Thyroid gland (tissue), 4 donors: ENCODE results near the gene CLDN34. TPM values are rescaled to one million over a fixed set of nuclear protein-coding genes. Genes with fewer than 3 reads are reported as not detected.

Experiments used
- DNase-seq, 2 donors: peaks; one replicate each; pipeline ENCODE4 v3.0.0-alpha.2; 2019
- H3K27ac ChIP-seq, 3 donors: fragments of 200-600 bp; sonication (generic); 1 replicate in 2 of 3; 2 replicates in 1 of 3; pipeline ENCODE4 v1.5.1; 2016 to 2019; ENCODE audit warnings: mild to moderate bottlenecking in 1 of 3, moderate library complexity in 1 of 3
- H3K27me3 ChIP-seq: fragments of 200-600 bp; sonication (generic); one replicate; pipeline ENCODE4 v1.5.1; 2019
- H3K36me3 ChIP-seq, 2 donors: fragments of 200-600 bp; sonication (generic); one replicate each; pipeline ENCODE4 v1.5.1; 2016 to 2019
- H3K4me1 ChIP-seq, 2 donors: fragments of 200-600 bp; sonication (generic); one replicate each; pipeline ENCODE4 v1.5.1; 2017 to 2019
- H3K4me3 ChIP-seq, 3 donors: fragments of 200-600 bp; sonication (generic); replicated peaks in 1 of 3; 1 replicate in 2 of 3; 2 replicates in 1 of 3; pipeline ENCODE4 v1.5.1; 2016; ENCODE audit warnings: mild to moderate bottlenecking in 1 of 3
- H3K9me3 ChIP-seq: fragments of 200-600 bp; sonication (generic); one replicate; pipeline ENCODE4 v1.5.1; 2017
- CTCF ChIP-seq, 6 experiments: fragments of 200-600 bp in 3 of 6; fragments of 450-650 bp in 3 of 6; sonication (generic) in 3 of 6; IDR thresholded peaks; one replicate each; pipeline ENCODE4 v1.5.1; 2016 to 2019; ENCODE audit warnings: antibody characterized with exemption in 6 of 6, mild to moderate bottlenecking in 2 of 6, inconsistent platforms in 1 of 6, moderate library complexity in 1 of 6
- POLR2A ChIP-seq, 2 donors: fragments of 450-650 bp; IDR thresholded peaks; one replicate each; pipeline ENCODE4 v1.6.1; 2017; ENCODE audit warnings: antibody characterized with exemption in 2 of 2, mild to moderate bottlenecking in 2 of 2, moderate library complexity in 1 of 2
- WGBS, 2 donors: methylation state at CpG; one replicate each; pipeline ENCODE4 v1.1.5; 2017; 5-methylcytosine and 5-hydroxymethylcytosine counted together
- intact Hi-C: fragments of 100-400 bp; cut with DNase I; formaldehyde crosslinking; loops from one replicate; pipeline ENCODE4 v1.15.1; 2023
- total RNA-seq, 4 donors: library from RNA; depleted of rRNA; stranded (reverse); fragments of >200 nt; gene quantifications; one replicate each; pipeline ENCODE4 v1.2.3, GENCODE V29; 2016

The CLDN34 gene
- total RNA-seq, 4 donors from 2014 or later, result 0.67 TPM; not detected in 3

GRCh38 chrX:9940421-9940820 lies 26.7 kb upstream of the CLDN34 start:
- no peak for DNase-seq
- no peaks in the 10 kb centered on the region for H3K4me1 ChIP-seq
- 93 to 94% methylated on average over 14 of the region's 14 CpGs for WGBS, 2 donors
- H3K9me3 ChIP-seq, result no peaks in the 10 kb centered on the region
- H3K36me3 ChIP-seq, result no peaks in the 10 kb centered on the region
- intact Hi-C loops, result no loop called here
- H3K27ac ChIP-seq, result no peak overlapping the region
- H3K4me3 ChIP-seq, result no peak overlapping the region
- TF ChIP-seq CTCF (IDR thresholded peaks at IDR 0.05) (no peak), POLR2A (IDR thresholded peaks at IDR 0.05) (no peak)
- no peaks in the 10 kb centered on the region for H3K27me3 ChIP-seq

- H3K4me3 ChIP-seq, result no peak overlapping the region
- H3K27ac ChIP-seq, result no peak overlapping the region
- 87 to 96% methylated on average over 6 of the region's 6 CpGs for WGBS, 2 donors
- intact Hi-C loops, result no loop called here
- no peaks in the 10 kb centered on the region for H3K36me3 ChIP-seq
- TF ChIP-seq POLR2A (IDR thresholded peaks at IDR 0.05), result no peak
- no peak for DNase-seq
- H3K4me1 ChIP-seq, result no peaks in the 10 kb centered on the region
- no peaks in the 10 kb centered on the region for H3K27me3 ChIP-seq
- no peaks in the 10 kb centered on the region for H3K9me3 ChIP-seq
Measured at GRCh38 chrX:9942086-9942485, 25.1 kb upstream of the CLDN34 start.

GRCh38 chrX:9943420-9943819 lies 23.7 kb upstream of the CLDN34 start:
- Histone ChIP-seq H3K36me3 (no peaks in the 10 kb centered on the region), H3K9me3 (no peaks in the 10 kb centered on the region), H3K4me1 (no peaks in the 10 kb centered on the region), H3K27ac (no peak overlapping the region), H3K27me3 (no peaks in the 10 kb centered on the region), H3K4me3 (no peak overlapping the region)
- WGBS, 2 donors, result 93 to 97% methylated on average over 5 of the region's 5 CpGs
- no peak for TF ChIP-seq POLR2A (IDR thresholded peaks at IDR 0.05)
- TF ChIP-seq CTCF (IDR thresholded peaks at IDR 0.05), result no peak
- DNase-seq, result no peak
- intact Hi-C loops, result no loop called here

GRCh38 chrX:9947131-9947794 lies 19.9 kb upstream of the CLDN34 start:
- H3K4me1 ChIP-seq, result no peaks in the 10 kb centered on the region
- 76 to 78% methylated on average over 7 to 10 of the region's 10 CpGs for WGBS, 2 donors
- no peak for DNase-seq
- H3K9me3 ChIP-seq, result no peaks in the 10 kb centered on the region
- TF ChIP-seq POLR2A (IDR thresholded peaks at IDR 0.05), result no peak
- TF ChIP-seq CTCF (IDR thresholded peaks at IDR 0.05), result no peak
- H3K36me3 ChIP-seq, result no peaks in the 10 kb centered on the region
- intact Hi-C loops, result no loop called here
- no peak overlapping the region for H3K27ac ChIP-seq
- H3K27me3 ChIP-seq, result no peaks in the 10 kb centered on the region
- H3K4me3 ChIP-seq, result no peak overlapping the region

GRCh38 chrX:9948406-9948805 lies 18.8 kb upstream of the CLDN34 start:
- H3K4me3 ChIP-seq, result no peak overlapping the region
- H3K9me3 ChIP-seq, result no peaks in the 10 kb centered on the region
- intact Hi-C loops, result no loop called here
- H3K36me3 ChIP-seq, result no peaks in the 10 kb centered on the region
- no peaks in the 10 kb centered on the region for H3K27me3 ChIP-seq
- DNase-seq, result no peak
- H3K27ac ChIP-seq, result no peak overlapping the region
- 90 to 96% methylated on average over 8 to 9 of the region's 9 CpGs for WGBS, 2 donors
- no peaks in the 10 kb centered on the region for H3K4me1 ChIP-seq
- TF ChIP-seq POLR2A (IDR thresholded peaks at IDR 0.05) (no peak), CTCF (IDR thresholded peaks at IDR 0.05) (no peak)
